ENCODE data around the gene THOC6. TPM values are rescaled to one million over a fixed set of nuclear protein-coding genes. Genes with fewer than 3 reads are reported as not detected.

Gene THOC6
- total and polyA plus RNA-seq, 9 of the 15 experiments (the other 6 are each of a cell fraction or from before 2014, with no cell fraction given): 2.5 to 65.4 (median 42.3) TPM

GRCh38 chr16:3007059-3007956 lies 16.5 kb upstream of the THOC6 start (continued):
- TF ChIP-seq, protein P1, sequence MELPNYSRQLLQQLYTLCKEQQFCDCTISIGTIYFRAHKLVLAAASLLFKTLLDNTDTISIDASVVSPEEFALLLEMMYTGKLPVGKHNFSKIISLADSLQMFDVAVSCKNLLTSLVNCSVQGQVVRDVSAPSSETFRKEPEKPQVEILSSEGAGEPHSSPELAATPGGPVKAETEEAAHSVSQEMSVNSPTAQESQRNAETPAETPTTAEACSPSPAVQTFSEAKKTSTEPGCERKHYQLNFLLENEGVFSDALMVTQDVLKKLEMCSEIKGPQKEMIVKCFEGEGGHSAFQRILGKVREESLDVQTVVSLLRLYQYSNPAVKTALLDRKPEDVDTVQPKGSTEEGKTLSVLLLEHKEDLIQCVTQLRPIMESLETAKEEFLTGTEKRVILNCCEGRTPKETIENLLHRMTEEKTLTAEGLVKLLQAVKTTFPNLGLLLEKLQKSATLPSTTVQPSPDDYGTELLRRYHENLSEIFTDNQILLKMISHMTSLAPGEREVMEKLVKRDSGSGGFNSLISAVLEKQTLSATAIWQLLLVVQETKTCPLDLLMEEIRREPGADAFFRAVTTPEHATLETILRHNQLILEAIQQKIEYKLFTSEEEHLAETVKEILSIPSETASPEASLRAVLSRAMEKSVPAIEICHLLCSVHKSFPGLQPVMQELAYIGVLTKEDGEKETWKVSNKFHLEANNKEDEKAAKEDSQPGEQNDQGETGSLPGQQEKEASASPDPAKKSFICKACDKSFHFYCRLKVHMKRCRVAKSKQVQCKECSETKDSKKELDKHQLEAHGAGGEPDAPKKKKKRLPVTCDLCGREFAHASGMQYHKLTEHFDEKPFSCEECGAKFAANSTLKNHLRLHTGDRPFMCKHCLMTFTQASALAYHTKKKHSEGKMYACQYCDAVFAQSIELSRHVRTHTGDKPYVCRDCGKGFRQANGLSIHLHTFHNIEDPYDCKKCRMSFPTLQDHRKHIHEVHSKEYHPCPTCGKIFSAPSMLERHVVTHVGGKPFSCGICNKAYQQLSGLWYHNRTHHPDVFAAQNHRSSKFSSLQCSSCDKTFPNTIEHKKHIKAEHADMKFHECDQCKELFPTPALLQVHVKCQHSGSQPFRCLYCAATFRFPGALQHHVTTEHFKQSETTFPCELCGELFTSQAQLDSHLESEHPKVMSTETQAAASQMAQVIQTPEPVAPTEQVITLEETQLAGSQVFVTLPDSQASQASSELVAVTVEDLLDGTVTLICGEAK (IDR thresholded peaks at IDR 0.05): peak; percentile 94
- TF ChIP-seq, protein P1 (CRISPR knock-in tag; IDR thresholded peaks at IDR 0.05): peak; percentile 55
- peak; percentile 43; the same call in 1 of the 2 replicates for TF ChIP-seq SUPT5H (IDR thresholded peaks at IDR 0.05)

Measured in K562 (cell line).